B cell (primary cell): Measurements from ENCODE around the gene PTGDR. TPM values are rescaled to one million over a fixed set of nuclear protein-coding genes. Genes with fewer than 3 reads are reported as not detected.

ENCODE experiments used
- ATAC-seq: fragments of 200-7000 bp; cut with Tn5 transposase; one replicate; pipeline ENCODE4 v1.10.0; 2021; ENCODE audit warnings: low read depth, mild to moderate bottlenecking, moderate number of reproducible peaks, moderate library complexity
- CTCF ChIA-PET: fragments of 350-600 bp; sonication (Branson Sonifier 250); formaldehyde crosslinking; loops from one replicate; lab custom pipeline; 2021; ENCODE audit warnings: antibody characterized with exemption, inconsistent platforms; lab: Charles Lee
- POLR2A ChIA-PET: fragments of 350-600 bp; sonication (Branson Sonifier 250); formaldehyde crosslinking; loops from one replicate; lab custom pipeline; 2021; ENCODE audit warnings: antibody characterized with exemption; lab: Charles Lee
- DNase-seq: peaks from one replicate; pipeline ENCODE4 v3.0.0; 2013
- H2AFZ ChIP-seq: 2 replicates; pipeline ENCODE4 v1.6.1; 2012; ENCODE audit warnings: mild to moderate bottlenecking, low read depth, low read length; ENCODE audit not compliant: insufficient read depth, poor library complexity, severe bottlenecking
- H3K27ac ChIP-seq, 2 donors: 1 replicate in 1 of 2; 2 replicates in 1 of 2; pipeline ENCODE4 v1.5.1; 2012 to 2013; ENCODE audit warnings: low read length in 2 of 2, mild to moderate bottlenecking in 2 of 2, moderate library complexity in 1 of 2
- H3K27me3 ChIP-seq, 4 experiments: fragments of 200-600 bp in 1 of 4; sonication (generic) in 1 of 4; replicated peaks in 1 of 4; 1 replicate in 2 of 4; 2 replicates in 2 of 4; pipeline versions ENCODE4 v1.6.1 to v1.7.0; 2013 to 2016; ENCODE audit warnings: low read length in 3 of 4, mild to moderate bottlenecking in 2 of 4, mixed read lengths in 1 of 4, moderate library complexity in 1 of 4; ENCODE audit not compliant: insufficient read depth in 4 of 4, control insufficient read depth in 3 of 4; ENCODE audit errors: control extremely low read depth in 1 of 4
- H3K36me3 ChIP-seq, 2 experiments: replicated peaks in 1 of 2; 1 replicate in 1 of 2; 2 replicates in 1 of 2; pipeline versions ENCODE4 v1.6.1 to v1.7.1; 2013; ENCODE audit warnings: low read length in 1 of 2; ENCODE audit not compliant: insufficient read depth in 2 of 2, control insufficient read depth in 1 of 2; ENCODE audit errors: control extremely low read depth in 1 of 2, extremely low read depth in 1 of 2
- H3K4me1 ChIP-seq, 2 donors: fragments of 200-600 bp in 1 of 2; sonication (generic) in 1 of 2; 1 replicate in 1 of 2; 2 replicates in 1 of 2; pipeline versions ENCODE4 v1.5.1 to v1.6.1; 2013 to 2017; ENCODE audit warnings: low read length in 2 of 2; ENCODE audit not compliant: control insufficient read depth in 2 of 2, insufficient read depth in 2 of 2
- H3K4me2 ChIP-seq: replicated peaks from 2 replicates; pipeline ENCODE3; 2012; ENCODE audit warnings: mild to moderate bottlenecking, low read depth, low read length; ENCODE audit not compliant: poor library complexity, severe bottlenecking
- H3K4me3 ChIP-seq, 5 experiments: fragments of 200-600 bp in 1 of 5; sonication (generic) in 1 of 5; 1 replicate in 3 of 5; 2 replicates in 2 of 5; pipeline versions ENCODE4 v1.5.1 to v1.7.0; 2011 to 2016; ENCODE audit warnings: low read length in 4 of 5, mild to moderate bottlenecking in 4 of 5, low read depth in 2 of 5, control low read depth in 1 of 5, moderate library complexity in 1 of 5; ENCODE audit not compliant: insufficient read depth in 1 of 5; ENCODE audit errors: control extremely low read depth in 1 of 5, extremely low read depth in 1 of 5
- H3K79me2 ChIP-seq: fragments of 200-600 bp; sonication (generic); one replicate; pipeline ENCODE4 v1.6.0; 2016; ENCODE audit warnings: low read length; ENCODE audit not compliant: control insufficient read depth, insufficient read depth
- H3K9ac ChIP-seq: fragments of 200-600 bp; sonication (generic); 2 replicates; pipeline ENCODE4 v1.6.1; 2017; ENCODE audit warnings: mild to moderate bottlenecking, low read length, moderate library complexity
- H3K9me3 ChIP-seq, 3 donors: one replicate each; pipeline versions ENCODE4 v1.6.1 to v1.7.1; 2013; ENCODE audit warnings: low read length in 2 of 3; ENCODE audit not compliant: control insufficient read depth in 2 of 3, insufficient read depth in 1 of 3; ENCODE audit errors: control extremely low read depth in 1 of 3
- H4K20me1 ChIP-seq: 2 replicates; pipeline ENCODE4 v1.6.0; 2012; ENCODE audit warnings: mild to moderate bottlenecking, low read length; ENCODE audit not compliant: insufficient read depth, control insufficient read depth, poor library complexity, severe bottlenecking
- H3K27ac Mint-ChIP-seq: one replicate; pipeline ENCODE4 v1.8.0; 2021; ENCODE audit warnings: mixed read lengths
- H3K27me3 Mint-ChIP-seq: one replicate; pipeline ENCODE4 v1.8.0; 2021; ENCODE audit warnings: mixed read lengths
- H3K4me1 Mint-ChIP-seq: one replicate; pipeline ENCODE4 v1.8.0; 2021; ENCODE audit warnings: mixed read lengths
- H3K4me3 Mint-ChIP-seq: one replicate; pipeline ENCODE4 v1.8.0; 2021; ENCODE audit warnings: mixed read lengths
- H3K9me3 Mint-ChIP-seq: one replicate; pipeline ENCODE4 v1.8.0; 2022; ENCODE audit warnings: mixed read lengths; ENCODE audit not compliant: insufficient read depth
- CTCF ChIP-seq: fragments of 200-600 bp; IDR thresholded peaks from one replicate; pipeline ENCODE4 v1.8.0; 2022; ENCODE audit warnings: antibody characterized with exemption, mild to moderate bottlenecking
- EZH2 ChIP-seq: IDR thresholded peaks from 2 replicates; pipeline ENCODE4 v1.6.1; 2012; ENCODE audit warnings: borderline replicate concordance, low read depth, mild to moderate bottlenecking, moderate library complexity, low read length; ENCODE audit not compliant: insufficient read depth, poor library complexity, severe bottlenecking
- WGBS: methylation state at CpG from one replicate; pipeline ENCODE4 v1.1.5; 2013; ENCODE audit warnings: missing lambda C conversion rate; ENCODE audit not compliant: insufficient coverage; 5-methylcytosine and 5-hydroxymethylcytosine counted together
- intact Hi-C: fragments of 100-400 bp; cut with micrococcal nuclease; formaldehyde crosslinking; loops from one replicate; pipeline ENCODE4 v1.10.0; 2022
- polyA plus RNA-seq: library from polyadenylated mRNA; depleted of rRNA; stranded (reverse); fragments of >200 nt; gene quantifications from 2 replicates; pipeline ENCODE4 v1.2.3, GENCODE V29; 2012
- total RNA-seq, 2 donors: library from RNA; stranded (reverse); fragments of 120-200 nt in 1 of 2; gene quantifications; 1 replicate in 1 of 2; 2 replicates in 1 of 2; pipeline versions ENCODE4 v1.2.3 to v1.2.4, GENCODE V29; 2013 to 2022

PTGDR gene
- total and polyA plus RNA-seq, 2 donors (not counting 1 experiment from before 2014, with no cell fraction given): 0.04 TPM; not detected in 1

- Mint-ChIP-seq H3K27me3 (peaks cover 59% of the 10 kb centered on the region), H3K4me3 (no peak overlapping the region), H3K4me1 (peaks cover 37% of the 10 kb centered on the region), H3K9me3 (no peaks in the 10 kb centered on the region), H3K27ac (no peak overlapping the region)
- no peak overlapping the region for H3K27ac ChIP-seq
- H3K4me1 ChIP-seq: peaks cover 27 to 36% of the 10 kb centered on the region in 2 donors
- H3K4me3 ChIP-seq: no peak overlapping the region
- peaks cover 0 to 37% (median 28%) of the 10 kb centered on the region in 4 experiments for H3K27me3 ChIP-seq
- H4K20me1 ChIP-seq: no peaks in the 10 kb centered on the region
- H3K79me2 ChIP-seq: no peaks in the 10 kb centered on the region
- intact Hi-C loops: no loop called here
- DNase-seq: no peak
- ATAC-seq: no peak
- H3K9ac ChIP-seq: no peak overlapping the region
- H3K36me3 ChIP-seq: no peaks in the 10 kb centered on the region
- POLR2A ChIA-PET: no interaction called here
- H3K9me3 ChIP-seq: peaks cover 0 to 9% (median 0%) of the 10 kb centered on the region in 3 donors
- TF ChIP-seq CTCF (no peak), EZH2 (no peak)
- H3K4me2 ChIP-seq: no peak overlapping the region
- 94% methylated on average over 7 of the region's 8 CpGs for WGBS
- CTCF ChIA-PET: interaction anchor here (0.8 to 1.1 kb wide), 2 partner anchors 11 kb away, joined by 3 to 4 read pairs; no protein-coding TSS in a partner anchor
- no peak overlapping the region for H2AFZ ChIP-seq
Observed at GRCh38 chr14:52269982-52270381, 2.5 kb downstream of the PTGDR start.

GRCh38 chr14:52271538-52271937, 4.0 kb downstream of the PTGDR start:
- Histone ChIP-seq H3K79me2 (no peaks in the 10 kb centered on the region), H3K9ac (no peak overlapping the region), H3K4me3 (no peak overlapping the region), H2AFZ (no peak overlapping the region), H3K9me3 (peaks cover 0 to 9% (median 0%) of the 10 kb centered on the region in 3 donors), H3K4me2 (no peak overlapping the region), H3K36me3 (no peaks in the 10 kb centered on the region), H4K20me1 (no peaks in the 10 kb centered on the region), H3K27ac (no peak overlapping the region), H3K27me3 (peaks cover 0 to 32% (median 24%) of the 10 kb centered on the region in 4 experiments), H3K4me1 (peaks cover 19 to 23% of the 10 kb centered on the region in 2 donors)
- ChIA-PET CTCF (interaction anchor here (1.0 kb wide), 1 partner anchor 141 kb away, joined by 3 read pairs; no protein-coding TSS in a partner anchor), POLR2A (no interaction called here)
- no peak for ATAC-seq
- Mint-ChIP-seq H3K4me1 (peaks cover 28% of the 10 kb centered on the region), H3K4me3 (no peak overlapping the region), H3K9me3 (no peaks in the 10 kb centered on the region), H3K27ac (no peak overlapping the region), H3K27me3 (peaks cover 46% of the 10 kb centered on the region)
- TF ChIP-seq EZH2: no peak
- no peak for TF ChIP-seq CTCF
- no CpG with 5 or more reads among the region's 1 CpG for WGBS
- intact Hi-C loops: no loop called here
- no peak for DNase-seq
